GM18858 (cell line): ENCODE data around the gene SORCS2.
"Not testable (repeated sequence)": the region's sequence is repeated elsewhere in the genome, so short reads cannot be mapped to it uniquely, and the experiment has no call there.

Source experiments
- ATAC-seq: cut with Tn5 transposase; IDR thresholded peaks from one replicate; pipeline ENCODE4 v1.9.1; 2021; ENCODE audit not compliant: unreplicated experiment

SORCS2 gene

GRCh38 chr4:7561557-7561956, 369.2 kb downstream of the SORCS2 start:
- ATAC-seq: no peak

- no peak for ATAC-seq
Observed at GRCh38 chr4:7564242-7564641, 371.9 kb downstream of the SORCS2 start.

- no peak for ATAC-seq
Observed at GRCh38 chr4:7565483-7565882, 373.1 kb downstream of the SORCS2 start.

GRCh38 chr4:7569810-7570783, 377.8 kb downstream of the SORCS2 start:
- ATAC-seq: no peak

GRCh38 chr4:7571001-7571400, 378.7 kb downstream of the SORCS2 start:
- ATAC-seq: no peak

- no peak for ATAC-seq
Observed at GRCh38 chr4:7571701-7572100, 379.4 kb downstream of the SORCS2 start.

- no peak for ATAC-seq
Observed at GRCh38 chr4:7572894-7573293, 380.6 kb downstream of the SORCS2 start.

GRCh38 chr4:7573576-7574091, 381.3 kb downstream of the SORCS2 start:
- ATAC-seq: no peak

GRCh38 chr4:7574287-7575014, 382.1 kb downstream of the SORCS2 start:
- no peak for ATAC-seq

GRCh38 chr4:7575426-7575825, 383.1 kb downstream of the SORCS2 start:
- ATAC-seq: no peak

- not testable (repeated sequence) for ATAC-seq
Observed at GRCh38 chr4:7577361-7578039, 385.2 kb downstream of the SORCS2 start.

- ATAC-seq: no peak
Observed at GRCh38 chr4:7581477-7581876, 389.1 kb downstream of the SORCS2 start.

- no peak for ATAC-seq
Observed at GRCh38 chr4:7582313-7583097, 390.2 kb downstream of the SORCS2 start.

GRCh38 chr4:7584098-7584497, 391.8 kb downstream of the SORCS2 start:
- ATAC-seq: no peak

- ATAC-seq: no peak
Observed at GRCh38 chr4:7584606-7585159, 392.3 kb downstream of the SORCS2 start.

GRCh38 chr4:7585768-7586167, 393.4 kb downstream of the SORCS2 start:
- no peak for ATAC-seq

GRCh38 chr4:7587433-7588405, 395.4 kb downstream of the SORCS2 start:
- ATAC-seq: no peak

GRCh38 chr4:7590189-7590588, 397.9 kb downstream of the SORCS2 start:
- no peak for ATAC-seq

- ATAC-seq: no peak
Observed at GRCh38 chr4:7590899-7591298, 398.6 kb downstream of the SORCS2 start.
